Activated CD8-positive, alpha-beta memory T cell treated with anti-CD3 and anti-CD28 coated beads for 4 hours (primary cell): ENCODE results near the gene FAHD1.
A peak's percentile ranks its signal among the peaks of the same experiment; 100 is the strongest.
"Not testable (repeated sequence)": the region's sequence is repeated elsewhere in the genome, so short reads cannot be mapped to it uniquely, and the experiment has no call there.

Source experiments
- DNase-seq, 2 donors: peaks; one replicate each; pipeline ENCODE4 v3.0.0-alpha.2; 2020; ENCODE audit warnings: low read depth in 2 of 2

Gene FAHD1

GRCh38 chr16:1846416-1846815 is 19.4 kb downstream of the FAHD1 start:
- no peak for DNase-seq

GRCh38 chr16:1850981-1851380 is 24.0 kb downstream of the FAHD1 start:
- DNase-seq: no peak

- DNase-seq: no peak
Observed at GRCh38 chr16:1851793-1852192, 24.8 kb downstream of the FAHD1 start.

GRCh38 chr16:1857433-1858097 is 30.6 kb downstream of the FAHD1 start:
- no peak for DNase-seq

DNA sequence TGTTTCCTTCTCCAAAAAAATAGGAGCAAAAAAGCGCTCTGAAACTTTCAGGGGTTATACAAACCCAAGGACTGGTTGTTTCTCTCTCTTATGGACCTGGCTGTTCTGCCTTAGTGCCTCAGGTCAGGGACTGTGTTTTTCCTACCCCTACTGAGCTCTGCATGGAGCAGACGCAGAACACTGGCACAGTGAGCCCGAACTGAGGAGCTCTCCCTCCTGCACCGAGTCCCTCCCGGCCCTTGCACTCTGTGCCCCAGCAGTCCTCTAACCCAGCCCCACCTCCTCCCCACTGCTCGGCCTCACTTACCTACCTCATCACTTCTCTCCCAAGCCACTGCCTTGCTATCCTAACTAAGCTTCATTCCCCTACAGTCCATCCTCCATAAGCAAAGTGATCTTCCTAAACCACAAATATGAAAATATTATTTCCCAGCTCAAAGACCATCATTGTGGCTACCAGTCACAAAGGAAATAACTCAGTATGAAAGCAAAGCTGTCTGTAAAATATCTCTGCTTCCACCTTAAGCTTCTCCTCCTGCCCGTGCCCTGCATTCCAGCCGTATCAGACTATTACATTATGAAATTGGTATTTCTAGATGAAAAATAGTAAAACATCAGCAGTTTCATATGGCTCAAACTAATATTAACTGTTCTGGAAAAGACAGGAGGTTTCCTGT is 31.3 kb downstream of the FAHD1 start:
- DNase-seq: no peak

DNA sequence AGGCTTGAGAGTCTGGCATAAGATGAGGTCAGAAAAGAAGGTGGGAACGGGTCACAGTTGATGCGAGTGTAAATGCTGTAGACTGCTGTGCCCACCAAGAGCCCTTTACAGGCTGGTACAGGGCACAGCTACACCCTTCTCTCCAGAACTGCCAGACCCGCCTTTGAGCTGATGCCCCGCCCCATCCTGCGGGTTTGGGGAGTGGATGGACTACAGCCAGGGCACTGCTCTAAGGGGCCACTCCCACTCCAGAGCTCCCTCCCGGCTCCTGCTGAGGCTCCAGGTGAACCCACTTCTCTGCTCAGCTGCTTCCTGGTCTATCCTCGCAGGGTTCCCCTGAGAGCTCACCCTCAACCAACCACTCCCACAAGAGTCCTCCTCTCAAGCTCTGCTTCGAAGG is 32.6 kb downstream of the FAHD1 start:
- DNase-seq: no peak

DNA sequence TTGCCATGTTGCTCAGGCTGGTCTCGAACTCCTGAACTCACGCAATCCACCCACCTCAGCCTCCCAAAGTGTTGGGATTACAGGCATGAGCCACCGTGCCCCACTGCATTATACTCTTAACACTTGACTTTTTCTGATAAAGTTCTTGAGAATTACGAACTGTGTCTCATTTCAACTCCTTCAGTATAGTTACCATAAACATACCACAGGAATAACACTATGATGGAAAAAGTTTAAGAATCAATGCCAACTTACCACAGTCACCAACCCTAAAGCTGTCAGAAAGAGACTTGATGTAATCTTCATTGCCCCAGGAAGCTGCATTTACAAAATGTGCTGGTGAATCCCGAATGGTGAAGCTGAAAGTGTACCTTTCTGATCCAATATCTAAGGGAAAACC is 34.7 kb downstream of the FAHD1 start:
- no peak for DNase-seq

GRCh38 chr16:1862394-1862793 is 35.4 kb downstream of the FAHD1 start:
- no peak for DNase-seq

DNA sequence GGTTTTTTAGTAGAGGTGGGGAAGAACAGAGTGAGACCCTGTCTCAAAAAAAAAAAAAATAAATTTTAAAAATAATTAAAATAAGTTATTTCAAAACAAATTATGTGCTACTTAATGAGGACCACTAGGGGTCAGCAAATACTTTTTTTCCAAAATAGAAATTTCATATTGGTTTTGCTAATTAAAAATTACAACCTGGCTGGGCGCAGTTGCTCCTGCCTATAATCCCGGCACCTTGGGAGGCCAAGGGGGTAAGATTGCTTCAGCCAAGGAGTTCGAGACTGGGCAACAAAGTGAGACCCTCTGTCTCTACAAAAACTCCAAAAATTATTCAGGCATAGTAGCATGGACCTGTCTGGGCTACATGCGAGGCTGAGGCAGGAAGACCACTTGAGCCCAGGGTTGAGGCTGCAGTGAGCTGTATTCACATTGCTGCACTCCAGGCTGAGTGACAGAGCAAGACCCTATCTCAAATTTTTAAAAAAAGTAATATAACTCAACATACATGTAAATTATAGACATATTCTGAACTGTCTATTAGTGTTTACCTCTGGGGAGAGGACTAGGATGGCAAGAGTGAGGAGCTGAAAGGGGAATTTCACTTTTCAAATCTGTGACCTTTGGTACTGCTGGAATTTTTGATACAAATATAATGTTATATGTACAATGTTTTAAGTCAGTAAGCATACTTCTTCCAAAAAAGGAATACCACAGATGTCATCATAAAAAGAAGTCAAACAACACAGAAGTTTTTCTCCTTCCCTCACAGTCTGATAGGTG is 36.9 kb downstream of the FAHD1 start:
- DNase-seq: no peak

DNA sequence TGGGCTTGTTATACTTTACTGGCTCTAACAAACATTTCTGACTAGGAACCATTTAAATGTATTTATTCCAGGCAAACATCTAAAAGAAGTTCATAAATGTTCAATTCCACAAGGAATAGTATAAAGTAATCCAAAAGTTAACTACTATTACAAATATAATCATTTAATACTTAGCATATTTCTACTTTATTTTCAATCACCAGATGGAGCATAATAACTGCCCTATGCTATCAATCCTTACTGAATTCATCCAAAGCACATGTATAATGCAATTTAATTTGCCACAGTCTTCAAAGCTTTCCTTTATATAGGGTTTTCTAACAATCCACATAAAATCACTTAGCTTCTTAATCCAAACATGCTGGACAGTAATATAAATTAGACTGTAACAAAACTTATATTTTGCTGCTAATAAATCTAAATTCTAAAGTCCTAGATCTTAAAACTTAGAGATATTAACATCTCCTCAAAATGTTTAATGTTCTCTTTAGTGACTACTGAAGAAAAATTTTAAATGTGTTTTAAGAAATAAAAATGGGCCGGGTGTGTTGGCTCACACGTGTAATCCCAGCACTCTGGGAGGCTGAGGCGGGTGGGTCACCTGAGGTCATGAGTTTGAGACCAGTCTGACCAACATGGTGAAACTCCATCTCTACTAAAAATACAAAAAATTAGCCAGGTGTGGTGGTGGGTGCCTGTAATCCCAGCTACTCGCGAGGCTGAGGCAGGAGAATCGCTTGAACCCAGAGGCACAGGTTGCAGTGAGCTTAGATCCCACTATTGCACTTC is 39.1 kb downstream of the FAHD1 start:
- no peak for DNase-seq

- DNase-seq: no peak
Observed at GRCh38 chr16:1870365-1871082, 43.5 kb downstream of the FAHD1 start.

- peak in 1 of 2 donors; percentile 6 for DNase-seq
Observed at GRCh38 chr16:1871974-1872635, 45.1 kb downstream of the FAHD1 start, which contains the start of gene MEIOB. Gene MEIOB, minus strand, starts transcription at chr16:1872164. Its CDS starts 3,989 bp downstream, at chr16:1868175.

- DNase-seq: no peak
Observed at GRCh38 chr16:1874854-1875253, 47.8 kb downstream of the FAHD1 start.

DNA sequence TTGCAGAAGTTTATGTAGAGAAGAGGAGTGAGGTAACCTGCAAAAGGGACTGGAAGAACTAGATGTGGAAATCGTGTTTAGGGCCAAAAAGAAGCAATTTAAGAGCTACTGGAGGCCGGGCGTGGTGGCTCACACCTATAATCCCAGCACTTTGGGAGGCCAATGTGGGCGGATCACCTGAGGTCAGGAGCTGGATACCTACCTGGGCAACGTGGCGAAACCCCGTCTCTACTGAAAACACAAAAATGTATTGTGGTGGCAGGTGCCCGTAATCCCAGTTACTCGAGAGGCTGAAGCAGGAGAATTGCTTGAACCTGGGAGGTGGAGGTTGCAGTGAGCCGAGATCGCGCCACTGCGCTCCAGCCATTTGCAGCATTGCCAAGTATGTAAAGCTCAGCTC is 49.1 kb downstream of the FAHD1 start:
- DNase-seq: not testable (repeated sequence)

DNA sequence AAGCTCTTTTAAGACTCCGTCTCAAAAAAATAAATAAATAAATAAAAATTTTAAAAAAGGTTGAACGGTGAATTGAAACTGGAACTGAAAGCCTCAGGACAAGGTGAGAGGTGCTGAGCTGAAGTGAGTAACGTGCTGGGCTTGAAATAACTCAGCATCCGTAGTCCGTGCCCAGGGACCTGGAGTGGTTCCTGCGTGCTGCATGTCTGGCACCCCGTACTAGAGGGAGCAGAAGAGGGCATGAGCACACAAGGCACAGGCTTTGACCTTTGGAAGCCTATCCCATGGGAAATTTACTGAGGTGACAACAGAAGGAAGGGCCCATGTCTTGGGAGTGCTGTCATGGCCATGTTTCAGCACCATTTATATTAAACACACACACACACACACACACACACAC is 49.5 kb downstream of the FAHD1 start:
- DNase-seq: no peak

DNA sequence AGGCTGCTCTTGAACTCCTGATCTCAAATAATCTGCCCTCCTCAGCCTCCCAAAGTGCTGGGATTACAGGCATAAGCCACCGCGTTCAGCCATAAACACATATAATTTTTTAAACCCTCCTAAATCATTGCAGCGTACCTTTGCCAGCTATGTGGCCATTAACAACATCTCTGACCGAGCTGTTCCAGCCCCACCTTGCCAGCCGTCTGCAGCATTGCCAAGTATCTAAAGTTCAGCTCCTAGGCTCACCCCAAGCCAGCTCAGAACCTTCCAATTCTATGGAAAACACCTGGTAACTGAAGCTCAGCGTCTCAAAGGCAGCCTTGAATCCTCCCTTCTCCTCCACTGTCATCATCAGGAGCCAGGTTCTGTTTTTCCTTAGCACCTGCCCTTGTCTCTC is 50.1 kb downstream of the FAHD1 start:
- DNase-seq: no peak

DNA sequence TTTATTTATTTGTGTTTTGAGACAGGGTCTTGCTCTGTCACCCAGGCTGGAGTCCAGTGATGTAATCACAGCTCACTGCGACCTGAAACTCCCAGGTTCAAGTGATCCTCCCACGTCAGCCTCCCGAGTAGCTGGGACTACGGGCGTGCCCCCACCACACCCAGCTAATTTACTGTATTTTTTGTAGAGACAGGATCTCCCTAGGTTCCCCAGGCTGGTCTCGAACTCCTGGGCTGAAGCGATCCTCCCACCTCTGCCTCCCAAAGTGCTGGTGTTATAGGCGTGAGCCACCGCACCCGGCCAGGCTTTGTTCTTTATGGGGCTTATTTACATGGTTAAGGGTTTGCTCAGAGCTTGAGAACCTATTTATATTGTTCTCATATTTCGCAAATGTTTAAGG is 50.8 kb downstream of the FAHD1 start:
- DNase-seq: no peak

DNA sequence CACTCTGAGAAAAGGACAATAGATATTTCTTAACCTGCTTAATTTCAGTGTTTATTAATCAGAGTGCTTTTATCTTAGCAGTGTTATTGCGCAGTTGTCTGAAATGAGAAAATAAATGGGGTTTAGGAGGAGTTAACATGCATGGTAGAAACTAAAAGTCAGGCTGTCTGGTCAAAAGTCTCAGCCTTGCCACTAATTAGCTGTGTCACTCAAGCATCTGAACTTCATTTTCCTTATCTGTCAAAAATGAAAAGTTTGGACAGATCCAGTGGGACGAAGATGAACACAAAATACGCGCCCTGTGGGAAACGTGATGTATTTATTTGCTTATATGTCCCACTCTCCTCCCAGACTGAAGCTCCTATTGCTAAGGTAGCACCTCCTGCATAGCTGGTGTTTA is 51.2 kb downstream of the FAHD1 start:
- DNase-seq: no peak
